ENCODE measurements around the gene FUCA2.
A peak's percentile ranks its signal among the peaks of the same experiment; 100 is the strongest.
"Not testable (repeated sequence)": the region's sequence is repeated elsewhere in the genome, so short reads cannot be mapped to it uniquely, and the experiment has no call there.

The FUCA2 gene

GRCh38 chr6:143471822-143472221, 39.7 kb downstream of the FUCA2 start:
- H2AFZ ChIP-seq (ENCODE audit: low read depth, low read length): no peak overlapping the region
- no peaks in the 10 kb centered on the region for H3K4me1 ChIP-seq (ENCODE audit: insufficient read depth, low read length)
- H3K4me3 ChIP-seq (ENCODE audit: low read length): no peak overlapping the region
- peaks cover 17% of the 10 kb centered on the region for H3K36me3 ChIP-seq (ENCODE audit: insufficient read depth, low read length)
- no peaks in the 10 kb centered on the region for H3K9me3 ChIP-seq (ENCODE audit: low read length)
- no peaks in the 10 kb centered on the region for H3K27me3 ChIP-seq (ENCODE audit: insufficient read depth, low read length)

DNA sequence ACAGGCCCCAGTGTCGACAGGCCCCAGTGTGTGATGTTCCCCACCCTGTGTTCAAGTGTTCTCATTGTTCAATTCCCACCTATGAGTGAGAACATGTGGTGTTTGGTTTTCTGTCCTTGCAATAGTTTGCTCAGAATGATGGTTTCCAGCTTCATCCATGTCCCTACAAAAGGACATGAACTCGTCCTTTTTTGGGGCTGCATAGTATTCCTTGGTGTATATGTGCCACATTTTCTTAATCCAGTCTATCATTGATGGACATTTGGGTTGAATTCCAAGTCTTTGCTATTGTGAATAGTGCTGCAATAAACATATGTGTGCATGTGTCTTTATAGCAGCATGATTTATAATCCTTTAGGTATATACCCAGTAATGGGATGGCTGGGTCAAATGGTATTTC, 42.7 kb downstream of the FUCA2 start:
- not testable (repeated sequence) for H3K36me3 ChIP-seq (ENCODE audit: insufficient read depth, low read length); H3K4me3 ChIP-seq (ENCODE audit: low read length); H3K4me1 ChIP-seq (ENCODE audit: insufficient read depth, low read length); H3K9me3 ChIP-seq (ENCODE audit: low read length); H3K27me3 ChIP-seq (ENCODE audit: insufficient read depth, low read length); H2AFZ ChIP-seq (ENCODE audit: low read depth, low read length)

GRCh38 chr6:143468026-143468425, 43.5 kb downstream of the FUCA2 start:
- Histone ChIP-seq H3K36me3 (ENCODE audit: insufficient read depth, low read length) (peaks cover 9% of the 10 kb centered on the region), H3K9me3 (ENCODE audit: low read length) (no peaks in the 10 kb centered on the region), H2AFZ (ENCODE audit: low read depth, low read length) (no peak overlapping the region), H3K4me3 (ENCODE audit: low read length) (no peak overlapping the region), H3K27me3 (ENCODE audit: insufficient read depth, low read length) (no peaks in the 10 kb centered on the region), H3K4me1 (ENCODE audit: insufficient read depth, low read length) (no peaks in the 10 kb centered on the region)

DNA sequence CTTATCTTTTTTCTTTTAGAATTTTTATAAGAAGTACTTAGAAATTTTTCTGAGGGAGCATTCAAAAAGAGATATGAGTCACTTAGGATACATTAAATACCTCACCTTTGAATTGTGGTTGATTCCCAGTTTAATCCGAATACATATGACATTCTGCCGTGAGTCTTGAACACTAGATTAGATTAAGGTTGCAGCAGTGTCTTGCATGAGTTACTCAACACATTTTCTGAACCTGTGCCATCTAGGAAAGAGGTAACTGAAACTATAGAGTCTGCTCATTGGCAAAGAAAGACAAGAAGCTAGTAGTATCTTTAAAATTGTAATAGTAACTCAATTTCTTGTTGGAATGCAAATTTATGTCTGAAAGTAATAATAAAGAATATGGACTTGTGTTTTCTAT, 46.0 kb downstream of the FUCA2 start:
- H3K9me3 ChIP-seq (ENCODE audit: low read length): no peaks in the 10 kb centered on the region

GRCh38 chr6:143457563-143458359, 53.8 kb downstream of the FUCA2 start:
- Histone ChIP-seq H3K4me1 (ENCODE audit: insufficient read depth, low read length) (no peaks in the 10 kb centered on the region), H3K4me3 (ENCODE audit: low read length) (no peak overlapping the region), H2AFZ (ENCODE audit: low read depth, low read length) (no peak overlapping the region), H3K27me3 (ENCODE audit: insufficient read depth, low read length) (no peaks in the 10 kb centered on the region), H3K9me3 (ENCODE audit: low read length) (no peaks in the 10 kb centered on the region), H3K36me3 (ENCODE audit: insufficient read depth, low read length) (peaks cover 7% of the 10 kb centered on the region)

More for the DNA sequence above, 46.0 kb downstream of the FUCA2 start:
- H3K4me1 ChIP-seq (ENCODE audit: insufficient read depth, low read length): no peaks in the 10 kb centered on the region
- no peak overlapping the region for H3K4me3 ChIP-seq (ENCODE audit: low read length)
- no peak overlapping the region for H2AFZ ChIP-seq (ENCODE audit: low read depth, low read length)
- H3K27me3 ChIP-seq (ENCODE audit: insufficient read depth, low read length): no peaks in the 10 kb centered on the region
- H3K36me3 ChIP-seq (ENCODE audit: insufficient read depth, low read length): peaks cover 2% of the 10 kb centered on the region

DNA sequence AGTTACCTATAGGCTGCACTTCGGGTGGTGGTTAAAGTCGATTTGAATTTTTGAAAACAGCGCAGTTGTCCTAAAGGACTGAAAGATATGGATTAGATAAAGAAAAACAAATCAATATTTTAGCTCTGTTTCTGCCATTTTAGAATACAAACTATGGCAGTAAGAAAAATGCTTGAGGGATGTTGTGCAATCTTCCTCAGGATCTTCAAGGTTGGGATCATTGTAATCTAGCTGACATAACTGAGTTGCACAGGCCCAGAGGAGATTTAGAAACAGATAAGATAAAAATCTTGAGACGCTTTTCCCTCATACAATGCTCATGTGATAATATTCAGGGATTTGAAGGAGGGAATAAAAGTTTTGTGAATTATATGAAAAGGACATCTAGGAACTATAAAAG, 60.0 kb downstream of the FUCA2 start:
- H3K4me3 ChIP-seq (ENCODE audit: low read length): peak overlapping the region; percentile 99

DNA sequence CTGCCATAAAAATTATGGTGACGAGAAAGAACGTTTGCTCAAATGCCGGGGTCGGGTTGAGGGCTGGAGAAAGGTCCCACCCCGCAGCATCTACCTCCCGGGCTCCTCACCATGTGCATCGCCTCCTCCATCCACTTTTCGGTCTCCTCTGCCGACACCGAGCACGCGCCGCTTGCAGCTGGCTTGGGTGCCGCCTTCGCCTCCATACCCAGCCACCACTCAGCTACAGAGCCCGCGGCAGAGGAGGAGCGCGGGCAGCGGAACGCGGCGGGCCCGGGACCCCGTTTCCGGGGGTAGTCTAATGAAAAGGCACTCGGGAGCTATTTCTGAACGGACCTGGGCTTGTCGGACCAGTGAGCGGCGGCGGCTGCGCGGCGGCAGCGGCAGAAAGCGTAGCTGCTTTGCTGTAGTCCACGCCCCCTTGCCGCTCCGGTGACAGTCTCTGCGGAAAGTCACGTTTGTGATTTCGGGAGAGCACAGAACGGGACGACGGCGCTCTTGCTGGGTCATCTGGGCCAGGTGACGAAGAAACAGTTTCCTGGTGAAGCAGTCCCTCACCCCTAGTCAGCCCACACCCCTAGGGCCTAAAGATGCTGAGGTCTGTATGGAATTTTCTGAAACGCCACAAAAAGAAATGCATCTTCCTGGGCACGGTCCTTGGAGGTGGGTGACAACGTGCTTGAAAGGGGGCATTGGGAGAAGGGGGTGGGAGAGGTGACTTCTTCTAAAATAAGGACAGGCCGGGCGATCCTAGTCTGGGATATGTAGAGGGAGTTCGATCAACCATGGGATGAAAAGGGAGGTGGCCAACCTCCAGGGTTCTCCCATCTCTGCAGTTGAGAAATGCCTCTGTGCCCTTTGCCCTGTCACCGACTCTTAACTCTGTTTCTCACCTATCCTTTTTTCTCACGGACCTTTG, 60.8 kb downstream of the FUCA2 start, which contains the start of the genes ADAT2 and PEX3:
ADAT2 (minus strand) TSS at position 243 of the 919 bp plus-strand sequence; CDS start at position 206, 37 bp downstream.
PEX3 (plus strand) TSS at position 353 of the 919 bp plus-strand sequence; CDS start at position 591, 238 bp downstream.
- Histone ChIP-seq H3K4me1 (ENCODE audit: insufficient read depth, low read length) (peaks cover 15% of the 10 kb centered on the region), H3K9me3 (ENCODE audit: low read length) (no peaks in the 10 kb centered on the region), H3K36me3 (ENCODE audit: insufficient read depth, low read length) (no peaks in the 10 kb centered on the region), H3K4me3 (ENCODE audit: low read length) (peak within 1 kb of the TSS; percentile 99), H3K27me3 (ENCODE audit: insufficient read depth, low read length) (no peaks in the 10 kb centered on the region), H2AFZ (ENCODE audit: low read depth, low read length) (peak within 1 kb of the TSS; percentile 100)

More for the DNA sequence above, 60.0 kb downstream of the FUCA2 start:
- Histone ChIP-seq H3K36me3 (ENCODE audit: insufficient read depth, low read length) (no peaks in the 10 kb centered on the region), H3K4me1 (ENCODE audit: insufficient read depth, low read length) (peaks cover 15% of the 10 kb centered on the region), H3K9me3 (ENCODE audit: low read length) (no peaks in the 10 kb centered on the region), H2AFZ (ENCODE audit: low read depth, low read length) (peak overlapping the region; percentile 100), H3K27me3 (ENCODE audit: insufficient read depth, low read length) (no peaks in the 10 kb centered on the region)

GRCh38 chr6:143449714-143450452, 61.6 kb downstream of the FUCA2 start:
- Histone ChIP-seq H3K9me3 (ENCODE audit: low read length) (no peaks in the 10 kb centered on the region), H3K36me3 (ENCODE audit: insufficient read depth, low read length) (no peaks in the 10 kb centered on the region), H3K27me3 (ENCODE audit: insufficient read depth, low read length) (no peaks in the 10 kb centered on the region), H3K4me3 (ENCODE audit: low read length) (peak overlapping the region; percentile 99), H3K4me1 (ENCODE audit: insufficient read depth, low read length) (peaks cover 15% of the 10 kb centered on the region), H2AFZ (ENCODE audit: low read depth, low read length) (peak overlapping the region; percentile 100)

DNA sequence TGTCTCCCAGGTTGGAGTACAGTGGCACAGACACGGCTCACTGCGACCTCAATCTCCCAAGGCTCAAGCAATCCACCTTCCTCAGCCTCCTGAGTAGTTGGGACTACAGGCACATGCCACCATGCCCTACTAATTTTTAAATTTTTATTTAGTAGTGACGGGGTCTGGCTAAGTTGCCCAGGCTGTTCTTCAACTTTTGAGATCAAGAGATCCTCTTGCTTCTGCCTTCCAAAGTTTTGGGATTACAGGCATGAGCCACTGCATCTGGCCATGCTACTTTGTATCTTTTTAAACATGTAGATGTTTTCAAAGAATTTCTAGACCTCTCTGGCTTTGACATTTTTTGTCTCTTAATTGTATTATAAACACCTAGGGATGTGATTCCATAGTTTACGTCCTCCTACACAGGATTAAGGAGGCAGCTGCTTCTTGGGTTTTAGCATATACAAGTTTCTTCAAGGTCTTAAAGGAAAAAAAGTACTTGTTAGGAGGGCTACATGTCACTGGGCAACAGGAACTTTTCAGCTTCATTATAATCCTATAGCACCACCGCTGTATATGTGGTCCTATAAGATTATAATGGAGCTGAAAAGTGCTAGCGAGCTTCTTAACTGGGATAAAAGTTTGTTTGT, 62.3 kb downstream of the FUCA2 start:
- Histone ChIP-seq H3K36me3 (ENCODE audit: insufficient read depth, low read length) (no peaks in the 10 kb centered on the region), H3K9me3 (ENCODE audit: low read length) (no peaks in the 10 kb centered on the region), H3K4me1 (ENCODE audit: insufficient read depth, low read length) (peaks cover 15% of the 10 kb centered on the region), H2AFZ (ENCODE audit: low read depth, low read length) (peak overlapping the region; percentile 100), H3K27me3 (ENCODE audit: insufficient read depth, low read length) (no peaks in the 10 kb centered on the region), H3K4me3 (ENCODE audit: low read length) (peak overlapping the region; percentile 99)

DNA sequence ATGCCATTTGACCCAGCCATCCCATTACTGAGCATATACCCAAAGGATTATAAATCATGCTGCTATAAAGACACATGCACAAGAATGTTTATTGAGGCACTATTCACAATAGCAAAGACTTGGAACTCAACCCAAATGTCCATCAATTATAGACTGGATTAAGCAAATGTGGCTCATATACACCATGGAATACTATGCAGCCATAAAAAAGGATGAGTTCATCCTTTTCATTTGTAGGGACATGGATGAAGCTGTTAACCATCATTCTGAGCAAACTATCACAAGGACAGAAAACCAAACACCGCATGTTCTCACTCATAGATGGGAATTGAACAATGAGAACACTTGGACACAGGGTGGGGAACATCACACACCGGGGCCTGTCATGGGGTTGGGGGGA, 63.7 kb downstream of the FUCA2 start:
- not testable (repeated sequence) for H2AFZ ChIP-seq (ENCODE audit: low read depth, low read length); H3K9me3 ChIP-seq (ENCODE audit: low read length); H3K4me3 ChIP-seq (ENCODE audit: low read length); H3K27me3 ChIP-seq (ENCODE audit: insufficient read depth, low read length); H3K36me3 ChIP-seq (ENCODE audit: insufficient read depth, low read length)
- H3K4me1 ChIP-seq (ENCODE audit: insufficient read depth, low read length): peaks cover 15% of the 10 kb centered on the region

All from neuron (in vitro differentiated cells).